ENCODE data around the gene ABCA4.

Gene ABCA4

DNA sequence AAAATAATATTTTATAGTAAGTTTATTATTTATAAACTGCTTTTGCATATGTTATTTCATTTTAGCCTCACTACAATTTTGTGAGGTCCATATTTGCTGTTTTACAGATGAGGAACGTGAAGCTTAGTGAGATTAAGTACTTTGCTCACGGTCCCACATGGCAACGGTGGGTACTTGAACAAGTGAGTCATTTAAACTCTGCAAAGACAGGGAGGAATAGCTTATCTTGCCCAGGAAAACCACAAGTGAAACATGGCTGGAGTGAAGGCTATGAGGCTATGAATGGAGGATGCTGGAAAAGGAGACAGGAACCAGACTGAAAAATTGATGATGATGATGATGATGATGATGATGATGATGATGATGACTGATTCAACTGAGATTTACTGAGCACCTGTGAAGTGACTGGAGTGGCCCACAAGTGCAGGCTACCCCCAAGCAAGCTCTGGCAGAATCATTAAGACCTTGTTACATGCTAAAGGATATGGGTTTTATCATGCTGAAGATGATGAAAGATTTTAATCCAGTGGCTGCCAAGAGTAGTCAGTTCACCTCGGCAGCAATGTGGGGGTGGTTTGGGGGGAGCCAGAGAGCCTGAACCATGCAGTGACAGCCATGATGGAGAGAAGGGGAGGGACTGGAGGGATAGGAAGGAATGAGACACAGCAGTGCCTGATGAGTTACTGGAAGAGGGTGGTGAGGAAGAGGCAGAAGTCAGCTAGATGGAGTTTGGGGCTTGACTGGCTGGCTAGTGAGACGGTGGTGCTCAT is 1.4 kb upstream of the ABCA4 start:
- no peak for DNase-seq

DNA sequence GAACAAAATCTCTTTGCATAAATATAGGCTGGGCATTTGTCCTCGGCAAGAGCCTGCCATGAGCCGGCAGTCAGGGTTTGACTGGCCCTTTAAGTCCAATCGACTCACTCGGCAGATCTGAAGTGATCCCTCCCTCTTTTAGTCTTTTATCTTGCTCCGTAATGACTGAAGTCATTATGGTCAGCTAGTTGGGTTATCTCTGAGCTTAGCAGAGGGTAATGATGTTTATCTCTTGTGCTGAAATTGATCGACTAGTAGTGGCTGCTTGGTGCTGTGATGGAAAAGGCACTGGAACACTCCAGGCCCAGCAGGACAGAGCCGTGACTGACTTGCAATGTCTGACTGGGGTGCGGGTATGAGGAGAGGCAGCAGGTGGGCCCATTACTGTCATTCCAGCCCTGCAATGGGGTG is 468 bp upstream of the ABCA4 start:
- DNase-seq, result no peak

DNA sequence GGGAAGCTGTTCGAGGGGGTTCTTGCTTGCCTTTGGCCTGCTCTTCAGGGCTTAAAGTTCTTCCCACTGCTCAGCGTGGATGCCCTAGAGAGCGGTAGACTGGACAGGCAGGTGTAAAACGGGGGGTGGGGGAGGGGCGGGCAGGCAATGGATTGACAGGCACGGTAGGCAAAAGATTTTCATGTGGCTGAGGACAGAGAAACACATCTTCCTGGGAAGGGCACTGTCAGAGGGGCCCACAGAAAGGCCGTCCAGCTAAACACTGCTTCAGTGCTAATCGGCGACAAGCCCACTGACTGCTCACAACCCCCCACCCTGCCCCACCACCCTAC is 412 bp downstream of the ABCA4 start:
- no peak for DNase-seq

DNA sequence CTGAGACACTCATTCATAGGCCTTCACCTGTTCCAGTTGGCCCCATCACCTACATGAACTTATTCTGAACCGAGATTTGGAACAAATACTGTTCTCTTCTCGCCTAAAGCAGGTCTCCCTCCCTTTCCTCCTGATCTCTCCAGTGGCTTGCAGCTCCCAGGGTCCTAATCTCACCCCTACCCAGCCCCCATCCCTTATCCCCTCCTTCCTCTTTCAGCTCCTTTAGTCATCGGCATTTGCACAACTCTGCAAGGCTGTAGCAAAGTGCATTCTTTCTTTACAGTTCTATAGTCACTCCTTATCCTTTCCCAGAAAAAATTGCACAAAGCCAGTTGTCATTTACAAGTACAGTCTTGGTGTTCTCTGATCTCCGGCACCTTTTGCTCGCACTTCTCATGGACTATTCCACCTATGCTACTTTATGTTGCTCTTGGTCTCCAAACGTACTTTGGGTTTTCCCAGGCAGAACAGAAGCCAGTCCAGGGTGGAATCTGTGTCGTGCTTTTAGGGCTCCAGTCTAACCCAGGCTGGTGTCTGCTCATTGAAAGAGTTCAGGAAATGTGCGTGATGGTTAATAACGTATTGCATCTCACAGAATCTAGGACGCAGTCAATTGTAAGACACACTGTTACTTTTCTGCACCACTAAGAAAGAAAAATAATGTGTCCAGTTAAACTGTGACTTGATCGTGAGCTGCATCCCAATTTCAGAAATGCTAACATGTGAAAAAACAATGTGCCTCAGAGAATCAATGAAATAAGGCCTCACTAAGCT is 965 bp downstream of the ABCA4 start:
- DNase-seq, result no peak

DNA sequence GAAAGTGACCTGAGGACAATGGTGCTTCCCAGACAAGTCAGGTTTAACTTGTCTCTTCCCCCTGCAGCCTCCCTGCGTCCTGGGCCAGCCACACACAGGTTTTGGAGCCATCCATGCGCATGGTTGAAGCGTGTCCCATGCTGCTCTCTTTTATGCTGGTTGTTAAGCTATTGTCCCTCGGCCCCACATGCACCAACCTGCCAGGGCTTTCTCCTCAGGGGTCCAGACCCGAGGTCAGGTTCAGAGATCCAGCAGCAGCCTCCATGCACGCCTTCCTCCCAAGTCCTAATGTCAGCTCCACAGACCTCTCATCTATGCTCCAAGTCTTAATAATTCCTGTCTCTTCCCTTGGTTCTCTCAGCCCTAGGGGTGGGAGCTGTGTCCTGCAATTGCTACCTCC is 1.6 kb downstream of the ABCA4 start:
- no peak for DNase-seq

DNA sequence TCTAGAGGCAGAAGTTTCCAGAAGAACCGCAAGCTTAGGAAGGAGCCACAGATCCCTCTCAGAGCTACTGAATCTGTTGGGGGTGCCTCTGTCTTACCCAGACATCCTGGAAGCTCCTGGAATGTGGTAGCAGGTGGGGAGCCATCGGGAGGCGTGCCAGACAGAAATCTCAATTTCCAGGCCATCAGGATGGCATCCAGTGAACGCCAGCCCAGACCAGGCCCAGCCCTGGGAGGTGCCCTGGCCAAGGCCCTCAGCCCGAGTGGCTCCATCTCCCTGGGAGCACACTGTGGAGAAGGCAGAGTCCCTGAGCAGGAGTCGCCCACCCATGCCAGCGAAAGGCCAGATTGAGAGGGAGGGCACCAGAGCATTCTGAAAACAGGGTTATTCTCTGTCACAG is 2.5 kb downstream of the ABCA4 start:
- DNase-seq, result no peak

DNA sequence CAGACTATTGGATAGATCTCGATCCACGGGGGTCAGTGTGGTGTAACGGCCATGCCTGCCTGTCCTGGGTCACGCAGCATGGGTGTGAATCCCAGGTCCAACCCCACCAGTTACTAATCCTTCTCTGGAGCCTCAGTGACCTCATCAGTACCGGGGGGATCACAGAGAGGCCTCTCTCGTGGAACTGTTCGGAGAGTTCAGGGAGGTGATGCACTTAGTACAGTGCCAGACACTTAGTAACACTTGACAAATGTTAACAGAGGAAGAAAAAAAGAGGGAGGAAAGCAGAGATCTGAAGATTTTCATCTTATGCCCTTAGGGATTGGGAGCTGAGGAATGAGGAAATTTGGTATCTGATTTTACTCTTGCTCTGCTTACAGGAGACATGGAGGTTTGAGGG is 2.9 kb downstream of the ABCA4 start:
- DNase-seq, result no peak

DNA sequence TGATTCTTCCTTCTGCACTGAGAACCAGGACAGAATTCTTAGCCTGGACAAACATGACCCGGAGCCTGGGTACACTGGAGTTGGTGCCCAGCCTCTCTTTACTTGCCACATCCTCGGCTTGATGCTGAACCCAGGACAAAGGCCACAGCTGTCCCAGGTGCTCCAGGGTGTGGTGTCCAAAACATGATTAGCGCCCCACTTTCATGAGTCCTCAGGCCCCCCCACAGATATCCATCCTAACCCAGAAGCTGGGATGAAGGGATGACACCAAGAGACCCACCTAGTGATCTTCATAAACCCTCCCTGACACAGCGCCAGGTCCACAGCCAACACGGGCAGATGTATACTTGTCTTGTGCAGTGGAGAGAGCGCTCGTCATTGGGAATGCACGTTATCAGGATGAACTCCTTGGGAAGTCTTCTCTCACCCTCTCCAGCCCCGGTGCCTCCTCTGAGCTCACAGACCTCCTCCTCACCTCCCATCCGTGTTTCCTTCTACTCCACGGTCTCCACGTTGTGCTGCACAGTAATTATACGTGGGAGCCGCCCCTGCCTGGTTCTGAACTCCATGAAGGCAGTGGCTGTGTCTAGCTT is 3.6 kb downstream of the ABCA4 start:
- no peak for DNase-seq

DNA sequence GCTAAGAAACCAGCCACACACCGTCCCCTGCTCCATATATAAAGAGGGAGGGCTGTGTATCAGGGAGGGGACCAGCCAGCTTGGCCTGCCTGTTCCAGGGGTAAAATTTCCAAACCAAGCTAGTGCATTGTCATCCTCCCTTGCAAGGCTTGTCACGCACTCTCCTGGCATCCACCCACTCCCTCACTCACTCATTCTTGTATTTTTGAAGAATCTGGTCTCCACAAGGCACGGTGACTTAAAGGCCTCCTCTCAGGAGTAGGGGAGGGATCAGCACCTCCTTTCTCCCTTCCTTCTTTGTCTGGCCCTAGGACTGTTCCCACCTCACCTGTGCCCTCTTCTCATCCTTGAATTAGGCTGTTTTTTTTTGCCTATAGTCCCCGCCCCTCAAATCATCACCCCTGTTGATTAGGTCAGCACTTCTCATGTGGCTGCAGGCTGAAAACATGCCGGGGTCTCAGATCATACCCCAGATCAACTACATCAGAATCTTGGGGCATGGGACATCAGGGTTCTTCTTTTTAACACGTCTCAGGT is 5.0 kb downstream of the ABCA4 start:
- DNase-seq, result no peak

DNA sequence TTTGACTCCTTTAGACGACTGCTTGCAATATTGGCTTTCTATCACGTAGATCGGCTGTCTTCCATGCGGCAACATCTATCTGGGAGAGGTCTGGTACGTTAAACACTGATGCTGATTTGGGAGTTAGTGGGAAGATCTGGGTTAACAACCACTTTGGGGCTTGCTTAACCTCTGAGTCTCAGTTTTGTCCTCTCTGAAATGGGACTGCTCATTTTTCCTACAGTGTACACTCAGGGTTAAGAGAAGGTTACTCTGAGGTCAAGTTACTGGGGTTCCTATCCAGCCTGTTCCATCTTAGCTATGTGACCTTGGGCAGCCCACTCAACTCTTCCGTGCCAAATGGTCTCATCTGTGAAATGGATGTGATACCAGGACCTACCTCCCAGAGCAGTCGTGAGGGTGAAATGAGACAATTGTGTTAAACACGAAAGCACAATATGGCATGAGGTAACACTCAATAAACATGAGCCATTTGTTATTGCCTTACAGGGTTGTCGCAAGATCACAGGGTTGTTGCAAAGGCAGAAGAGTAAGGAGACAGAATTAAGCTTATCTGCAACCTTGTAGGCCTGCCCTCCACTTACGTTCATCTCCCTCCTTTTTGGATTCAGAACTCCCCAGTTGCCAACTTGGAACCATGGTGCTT is 5.6 kb downstream of the ABCA4 start:
- DNase-seq, result no peak

DNA sequence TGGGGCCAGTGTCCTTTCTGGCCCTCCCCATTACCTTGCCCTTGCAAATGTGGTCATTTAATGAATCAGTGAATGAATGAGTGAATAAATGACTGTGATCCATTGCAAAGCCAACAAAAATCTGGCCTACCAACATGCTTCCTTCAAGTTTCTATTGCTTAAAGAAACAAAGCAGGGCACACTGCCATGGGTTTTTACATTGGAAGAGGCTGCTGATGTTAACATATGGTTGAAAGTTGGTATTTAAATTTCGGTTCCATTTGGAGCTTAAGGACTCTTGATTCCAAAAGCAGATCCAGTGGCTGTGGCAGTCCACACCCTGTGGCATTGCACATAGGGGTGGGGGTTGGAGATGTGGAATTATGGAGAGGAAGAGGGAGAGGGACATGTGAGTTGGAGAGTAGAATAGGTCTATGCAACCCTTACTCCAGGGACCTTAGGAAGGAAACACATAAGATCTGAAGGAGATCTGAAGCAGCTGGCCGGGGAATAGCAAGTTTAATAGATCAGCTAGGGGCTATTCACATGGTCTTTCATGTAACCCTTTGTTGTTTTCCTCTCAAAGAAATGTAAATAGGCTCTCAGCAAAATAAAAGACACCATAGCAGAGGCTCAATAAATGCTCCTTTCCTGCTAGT is 7.2 kb downstream of the ABCA4 start:
- no peak for DNase-seq

DNA sequence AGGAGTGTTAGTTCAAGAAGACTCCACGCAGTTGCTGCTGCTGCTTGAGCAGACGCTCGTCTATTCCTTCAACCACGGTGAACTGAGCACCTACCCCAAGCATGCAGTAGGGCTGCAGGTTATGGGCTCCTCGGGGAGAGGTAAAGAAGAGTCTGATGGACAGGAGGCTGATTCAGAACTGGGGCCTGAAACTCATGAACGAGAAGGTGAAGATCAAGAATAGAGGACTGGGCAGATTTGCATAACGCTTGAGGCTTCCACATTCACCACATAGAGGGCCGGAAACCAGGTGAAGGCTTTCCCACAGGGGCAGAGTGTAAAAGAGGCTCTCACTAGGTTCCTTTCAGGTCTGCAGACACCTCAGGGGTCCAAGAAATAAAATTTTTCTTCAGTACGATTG is 9.1 kb downstream of the ABCA4 start:
- DNase-seq, result no peak

DNA sequence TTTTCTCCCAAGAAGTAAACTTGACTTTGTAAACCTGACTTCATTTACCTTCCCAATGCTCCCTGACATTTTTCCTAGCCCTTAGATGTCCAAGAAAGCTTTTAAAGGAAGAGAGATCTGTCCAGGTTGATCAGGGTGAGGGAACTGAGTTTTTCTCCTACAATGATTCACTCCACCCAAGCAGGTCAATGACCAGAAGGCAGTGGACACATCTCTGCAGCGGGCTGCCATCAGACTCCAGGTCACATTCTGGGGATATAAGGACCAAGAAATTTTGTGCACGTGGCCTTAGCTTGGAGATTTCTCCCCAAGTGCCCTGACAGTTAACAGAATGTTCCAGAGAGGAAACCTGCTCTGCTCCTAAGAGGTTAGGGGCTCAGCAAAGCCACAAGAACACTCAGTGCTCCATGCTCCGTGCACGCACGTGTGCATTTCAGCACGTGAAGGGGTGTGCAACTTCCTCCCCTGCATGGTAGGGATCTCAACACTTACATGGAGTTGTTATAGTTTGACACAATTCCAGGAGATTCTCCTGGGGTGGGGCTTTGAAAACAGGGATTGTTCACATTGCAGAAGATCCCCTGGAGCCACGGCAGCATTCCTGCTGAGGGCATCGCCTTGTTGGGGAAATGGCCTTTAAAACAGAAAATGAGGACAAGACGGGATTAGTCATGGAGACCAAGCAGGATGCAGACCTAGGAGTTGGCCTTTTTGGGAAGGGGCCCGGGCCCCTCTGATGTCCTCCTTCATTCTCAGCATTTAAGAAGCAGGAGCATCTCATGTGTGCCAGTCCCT is 9.8 kb downstream of the ABCA4 start:
- no peak for DNase-seq

DNA sequence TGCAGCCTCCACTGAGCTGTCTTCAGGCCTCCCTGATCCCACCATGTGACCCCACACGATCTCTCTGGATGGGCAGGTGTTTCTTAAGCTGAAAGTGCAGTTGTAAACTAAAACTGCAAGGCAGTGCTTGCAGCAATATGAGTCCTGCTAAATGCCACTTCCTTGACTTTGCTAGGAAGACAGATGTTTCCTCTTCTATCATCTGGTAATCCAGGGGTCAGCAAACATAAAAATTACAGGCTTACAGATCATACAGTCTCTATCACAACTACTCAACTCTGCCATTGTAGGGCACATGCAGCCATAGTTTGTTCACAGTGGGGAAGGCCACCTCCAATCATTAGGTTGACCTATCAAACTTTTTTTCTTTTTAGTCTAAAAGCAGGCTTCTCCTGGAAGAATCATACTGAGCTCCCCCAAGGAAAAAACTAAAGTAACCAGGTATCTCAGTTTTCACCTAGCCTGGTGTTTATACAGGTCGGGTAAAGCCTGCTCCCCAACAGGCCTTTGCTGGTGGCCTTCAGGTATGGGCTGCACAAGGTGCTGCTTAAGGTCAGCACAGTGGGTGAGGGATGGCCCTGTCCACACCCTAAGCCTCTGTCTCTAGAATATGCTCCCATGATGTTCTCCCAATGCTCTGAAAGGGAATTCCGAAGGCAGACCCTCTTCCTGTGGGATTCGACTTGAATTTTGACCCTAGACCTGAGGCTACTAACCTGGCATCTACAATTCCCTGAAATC is 10.8 kb downstream of the ABCA4 start:
- DNase-seq, result no peak

DNA sequence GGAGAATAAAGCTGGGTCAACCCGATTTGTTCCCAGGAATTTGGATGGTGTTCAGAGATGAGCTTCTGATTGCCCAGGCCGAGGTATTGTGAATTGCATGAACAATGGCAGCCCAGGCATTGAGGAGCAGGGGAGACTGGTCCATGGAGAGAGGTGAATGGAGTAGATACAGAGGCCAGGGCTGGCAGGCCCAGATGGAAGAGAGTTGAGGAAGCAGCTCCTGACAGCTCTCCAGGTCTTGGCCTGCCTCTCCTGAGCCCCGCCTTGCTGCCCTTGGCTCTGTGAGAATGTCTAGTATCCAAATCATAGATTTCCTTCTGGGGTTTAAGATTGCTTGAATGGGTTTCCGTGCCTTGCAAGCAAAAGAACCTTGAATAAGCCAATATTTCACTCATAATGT is 11.5 kb downstream of the ABCA4 start:
- DNase-seq, result no peak

DNA sequence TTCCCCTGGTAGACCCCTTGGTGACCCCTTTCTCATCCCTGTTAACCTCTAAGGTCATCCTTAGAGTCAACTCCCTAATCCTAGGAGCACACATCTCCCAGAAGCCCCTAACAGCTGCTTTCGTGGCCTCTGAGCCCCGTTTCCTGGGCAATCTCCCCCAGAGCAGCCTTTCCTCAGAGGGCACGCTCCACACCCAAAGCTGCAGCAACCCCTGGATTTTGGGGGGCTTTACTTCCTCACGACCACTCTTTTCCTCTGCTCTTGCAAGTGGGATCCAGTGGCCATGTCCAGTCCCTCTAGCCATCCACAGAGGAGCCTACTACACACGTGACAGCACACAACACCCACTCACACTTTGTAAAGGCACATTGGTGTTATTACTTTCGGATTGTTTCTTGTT is 13.8 kb downstream of the ABCA4 start:
- DNase-seq, result no peak

DNA sequence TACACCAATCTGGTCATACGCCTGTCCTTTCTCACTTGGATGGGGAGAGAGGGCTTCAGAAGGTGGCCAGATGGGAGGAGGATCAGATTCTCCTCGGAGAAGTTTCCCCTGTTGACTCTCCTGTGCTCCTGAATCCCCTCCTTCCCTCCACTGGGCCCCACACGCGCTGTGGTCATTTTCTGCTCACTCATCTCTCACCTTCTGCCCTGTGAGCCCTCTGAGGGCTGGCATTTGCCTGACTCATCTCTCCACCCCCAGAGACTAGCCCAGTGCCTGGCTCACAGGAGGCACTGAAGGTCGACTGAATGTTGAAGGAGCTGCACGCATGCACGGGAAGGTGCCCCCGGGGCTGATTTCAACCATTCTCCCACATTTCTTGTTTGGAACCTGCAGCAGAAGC is 14.2 kb downstream of the ABCA4 start:
- no peak for DNase-seq

DNA sequence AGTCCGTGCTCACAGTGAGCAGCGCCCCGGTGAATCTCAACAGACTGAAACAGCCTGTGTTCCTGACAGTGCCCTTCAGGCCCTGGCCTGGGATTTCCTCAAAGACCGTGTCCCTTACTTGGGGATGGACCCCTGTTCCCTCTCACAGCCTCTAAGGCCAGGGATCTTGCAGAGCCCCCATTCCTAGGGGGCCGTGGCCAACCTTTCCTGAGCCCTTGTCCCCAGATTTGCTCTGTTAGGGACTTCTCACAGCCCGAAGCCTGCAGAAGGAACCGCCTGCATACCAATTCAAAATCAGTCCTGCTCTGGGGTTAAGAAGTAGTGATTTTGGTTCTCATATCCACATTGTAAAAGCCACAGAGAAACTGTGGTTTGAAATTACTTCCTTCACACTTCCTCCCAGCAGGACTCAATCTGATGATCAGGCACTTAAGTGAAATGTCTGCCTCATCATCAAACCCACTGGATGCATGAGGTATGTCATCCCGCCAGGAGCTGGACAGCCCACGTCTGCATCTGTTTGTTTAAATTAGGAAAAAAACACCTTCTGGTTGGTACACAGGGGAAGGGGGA is 14.9 kb downstream of the ABCA4 start:
- no peak for DNase-seq

DNA sequence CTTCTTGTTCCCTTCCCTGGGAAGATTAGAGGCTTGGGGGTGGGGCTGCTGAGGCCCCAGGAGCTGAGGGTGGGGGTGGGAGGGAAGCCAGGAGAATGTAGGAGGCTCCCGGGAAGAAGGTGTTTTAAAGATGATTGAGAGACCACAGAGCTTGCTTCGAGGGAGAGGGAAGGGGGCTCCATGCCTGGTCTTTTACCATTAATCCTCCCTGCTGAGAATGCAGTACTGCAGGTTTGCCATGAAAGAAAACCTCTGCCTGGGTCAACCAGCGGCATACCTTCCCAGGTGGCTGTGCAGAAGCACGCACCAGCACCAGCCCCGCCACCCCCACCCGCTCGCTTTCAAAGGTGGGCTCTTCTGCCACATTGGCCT is 15.4 kb downstream of the ABCA4 start:
- no peak for DNase-seq

DNA sequence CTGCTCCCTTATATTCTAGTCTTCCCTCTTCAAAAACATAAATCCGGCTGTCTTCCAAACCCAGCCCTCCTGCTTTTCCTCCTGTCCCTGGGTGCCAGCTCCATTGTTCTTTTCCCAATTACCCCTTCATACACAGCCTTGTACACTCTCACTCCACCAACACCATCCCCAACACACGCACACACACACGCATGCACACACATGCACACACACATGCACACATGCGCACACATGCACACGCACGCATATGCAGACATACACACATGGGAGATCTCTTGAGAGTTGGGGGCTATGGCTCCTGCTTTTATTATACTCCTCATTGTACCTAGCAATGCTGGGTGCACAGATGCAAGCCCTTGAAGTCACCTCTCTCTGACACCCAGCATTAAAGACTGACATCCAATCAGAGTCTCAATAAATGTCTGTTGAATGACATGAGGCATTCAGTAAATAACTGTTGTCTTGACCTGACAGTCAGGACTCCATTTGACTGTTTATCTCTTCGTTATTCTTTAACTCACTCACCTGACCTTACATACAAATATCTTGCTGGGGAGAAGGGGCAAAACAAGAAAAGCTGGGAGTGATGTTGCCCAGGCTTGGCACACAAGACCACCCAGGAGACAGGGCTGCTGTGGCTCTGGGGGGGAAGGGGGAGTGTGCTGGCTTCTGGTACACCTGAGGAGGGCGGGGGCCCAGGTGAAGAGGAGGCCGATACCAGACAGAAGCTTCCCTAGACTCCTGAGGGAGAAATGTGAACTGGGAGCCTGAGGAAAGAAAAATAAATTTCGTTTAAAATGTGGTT is 16.0 kb downstream of the ABCA4 start:
- DNase-seq, result no peak

Measured in cortex of kidney (tissue), 1 donor.